Activated naive CD4-positive, alpha-beta T cell treated with anti-CD3 and anti-CD28 coated beads for 36 hours (primary cell): ENCODE data around the gene PMAIP1. TPM values are rescaled to one million over a fixed set of nuclear protein-coding genes. Genes with fewer than 3 reads are reported as not detected.
"Not testable (repeated sequence)": the region's sequence is repeated elsewhere in the genome, so short reads cannot be mapped to it uniquely, and the experiment has no call there.

Source experiments
- CTCF ChIA-PET: fragments of 350-600 bp; sonication (Branson Sonifier 250); formaldehyde crosslinking; loops from one replicate; lab custom pipeline; 2021; ENCODE audit warnings: antibody characterized with exemption; lab: Charles Lee
- DNase-seq: peaks from one replicate; pipeline ENCODE4 v3.0.0-alpha.2; 2020
- H3K27ac Mint-ChIP-seq: one replicate; pipeline ENCODE4 v1.8.0; 2021; ENCODE audit warnings: mild to moderate bottlenecking, mixed read lengths
- H3K27me3 Mint-ChIP-seq: one replicate; pipeline ENCODE4 v1.8.0; 2021; ENCODE audit warnings: low read depth, mixed read lengths
- H3K36me3 Mint-ChIP-seq: one replicate; pipeline ENCODE4 v1.8.0; 2021; ENCODE audit warnings: low read depth, mixed read lengths
- H3K4me1 Mint-ChIP-seq: one replicate; pipeline ENCODE4 v1.8.0; 2021; ENCODE audit warnings: low read depth, mixed read lengths
- H3K4me3 Mint-ChIP-seq: one replicate; pipeline ENCODE4 v1.8.0; 2021; ENCODE audit warnings: mild to moderate bottlenecking, moderate library complexity, mixed read lengths
- H3K9me3 Mint-ChIP-seq: one replicate; pipeline ENCODE4 v1.8.0; 2021; ENCODE audit warnings: mixed read lengths
- intact Hi-C: fragments of 100-400 bp; cut with micrococcal nuclease; formaldehyde crosslinking; loops from one replicate; pipeline ENCODE4 v1.15.1; 2023
- total RNA-seq, 2 experiments: library from RNA; stranded (reverse); gene quantifications; one replicate each; pipeline ENCODE4 v1.2.3, GENCODE V29; 2021

PMAIP1 gene
- 100 to 1,000 TPM; 132 to 141 TPM for total RNA-seq

DNA sequence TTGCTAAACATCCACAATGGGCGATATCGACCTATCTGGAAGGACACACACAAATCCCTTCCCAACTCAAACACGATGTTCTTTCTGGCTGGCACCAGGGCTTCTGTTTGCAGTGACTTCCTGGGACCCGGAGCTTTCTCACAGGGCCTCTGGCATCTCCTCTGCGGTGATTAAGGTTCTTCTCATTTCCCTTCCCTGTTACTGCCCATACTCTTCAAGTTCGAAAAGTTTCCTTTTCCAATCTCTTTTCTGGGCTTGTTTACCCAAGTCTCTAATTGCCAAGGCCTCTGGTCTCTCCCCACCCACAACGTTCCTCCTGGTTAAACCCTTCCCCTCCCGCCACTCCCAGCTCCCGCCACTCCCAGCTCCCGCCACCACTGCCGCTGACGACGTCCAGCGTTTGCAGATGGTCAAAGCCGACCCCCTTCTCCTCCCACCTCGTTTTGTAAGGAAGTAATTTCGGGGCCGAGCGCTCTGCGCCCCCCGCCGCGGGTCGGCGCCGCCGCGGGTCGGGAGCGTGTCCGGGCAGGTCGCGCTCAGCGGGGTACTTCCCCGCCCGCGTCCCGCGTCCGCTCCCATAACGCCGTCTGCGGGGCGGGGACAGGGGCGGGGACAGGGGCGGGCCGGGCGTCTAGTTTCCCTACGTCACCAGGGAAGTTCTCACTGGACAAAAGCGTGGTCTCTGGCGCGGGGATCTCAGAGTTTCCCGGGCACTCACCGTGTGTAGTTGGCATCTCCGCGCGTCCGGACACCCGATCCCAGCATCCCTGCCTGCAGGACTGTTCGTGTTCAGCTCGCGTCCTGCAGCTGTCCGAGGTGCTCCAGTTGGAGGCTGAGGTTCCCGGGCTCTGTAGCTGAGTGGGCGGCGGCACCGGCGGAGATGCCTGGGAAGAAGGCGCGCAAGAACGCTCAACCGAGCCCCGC, at the start of gene PMAIP1:
Gene PMAIP1 (plus strand): TSS at position 699 of the 924 bp plus-strand sequence. CDS start 182 bp downstream, at position 881.
- Mint-ChIP-seq H3K27ac (peak within 1 kb of the TSS; percentile 99), H3K9me3 (no peaks in the 10 kb centered on the region), H3K4me1 (peaks cover 29% of the 10 kb centered on the region), H3K4me3 (peak within 1 kb of the TSS; percentile 94), H3K36me3 (peaks cover 41% of the 10 kb centered on the region), H3K27me3 (no peaks in the 10 kb centered on the region)
- CTCF ChIA-PET: interaction anchor here (0.8 to 3.0 kb wide), 8 partner anchors 17 to 91 kb away, joined by 3 to 9 read pairs (median 4); no protein-coding TSS in a partner anchor
- DNase-seq: peak; percentile 90
- intact Hi-C loops: loop anchor here (1.0 to 5.0 kb wide), 7 partner anchors 14 to 1352 kb away; partner anchors contain the start of genes LMAN1, MALT1 and SEC11C

DNA sequence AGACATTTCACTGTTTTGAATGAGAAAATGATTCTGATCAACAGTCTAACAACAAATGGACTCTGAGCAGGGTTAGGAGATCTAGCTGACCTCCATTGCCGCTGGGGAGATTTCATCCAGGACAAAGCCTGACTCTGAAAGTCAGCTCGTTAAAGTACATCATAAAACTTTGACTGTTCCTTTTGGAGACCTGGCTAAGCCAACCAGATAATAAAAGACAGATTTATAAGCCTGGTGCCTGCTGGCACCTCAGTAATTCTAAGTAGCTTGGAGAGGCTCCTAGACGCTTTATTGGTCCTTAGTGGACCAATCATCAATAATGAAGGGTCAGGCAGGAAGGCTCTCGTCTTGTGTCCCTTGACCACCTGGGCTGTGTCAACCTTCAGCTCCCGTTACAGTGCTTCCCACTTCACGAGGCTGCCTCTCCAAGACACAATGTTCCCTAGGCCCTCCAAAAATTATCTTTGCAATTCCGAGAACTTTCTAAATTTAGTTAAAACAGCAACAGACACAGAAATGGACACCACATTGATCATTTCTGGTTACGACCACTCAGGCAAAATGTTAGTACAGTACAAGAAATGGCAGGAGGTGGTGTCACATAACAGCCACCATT, 47.9 kb upstream of the PMAIP1 start:
- H3K9me3 Mint-ChIP-seq: no peaks in the 10 kb centered on the region
- CTCF ChIA-PET: interaction anchor here (0.8 to 1.1 kb wide), 2 partner anchors 12 to 40 kb away, joined by 3 read pairs; no protein-coding TSS in a partner anchor
- H3K4me3 Mint-ChIP-seq: no peak overlapping the region
- no peaks in the 10 kb centered on the region for H3K36me3 Mint-ChIP-seq
- H3K27ac Mint-ChIP-seq: no peak overlapping the region
- H3K4me1 Mint-ChIP-seq: peaks cover 17% of the 10 kb centered on the region
- no peaks in the 10 kb centered on the region for H3K27me3 Mint-ChIP-seq
- intact Hi-C loops: no loop called here
- DNase-seq: no peak

DNA sequence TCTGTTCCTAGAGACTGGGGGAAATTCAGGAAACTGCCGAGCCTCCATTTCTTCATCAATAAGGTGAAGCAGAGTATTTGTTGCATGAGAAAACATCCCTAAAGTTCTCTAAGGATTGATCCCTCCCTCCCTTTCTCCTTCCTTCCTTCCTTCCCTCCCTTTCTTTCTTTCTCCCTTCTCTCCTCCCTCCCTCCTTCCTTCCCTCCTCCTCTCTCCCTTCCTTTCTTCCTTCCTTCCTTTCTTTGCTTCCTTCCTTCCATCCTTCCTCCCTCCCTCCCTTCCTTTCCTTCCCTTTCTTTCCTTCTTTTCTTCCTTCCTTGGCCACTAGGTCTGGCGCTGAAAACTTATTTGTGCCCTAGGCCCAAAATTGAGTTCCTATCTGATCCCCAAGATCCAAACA, 47.2 kb upstream of the PMAIP1 start:
- CTCF ChIA-PET: interaction anchor here (1.1 kb wide), 1 partner anchor 13 kb away, joined by 3 read pairs; no protein-coding TSS in a partner anchor
- H3K4me1 Mint-ChIP-seq: peaks cover 10% of the 10 kb centered on the region
- no peak overlapping the region for H3K4me3 Mint-ChIP-seq
- intact Hi-C loops: no loop called here
- no peaks in the 10 kb centered on the region for H3K27me3 Mint-ChIP-seq
- H3K36me3 Mint-ChIP-seq: no peaks in the 10 kb centered on the region
- DNase-seq: no peak
- no peaks in the 10 kb centered on the region for H3K9me3 Mint-ChIP-seq
- no peak overlapping the region for H3K27ac Mint-ChIP-seq

- DNase-seq: no peak
- CTCF ChIA-PET: no interaction called here
- intact Hi-C loops: no loop called here
- no peak overlapping the region for H3K4me3 Mint-ChIP-seq
- peaks cover 4% of the 10 kb centered on the region for H3K4me1 Mint-ChIP-seq
- H3K9me3 Mint-ChIP-seq: no peaks in the 10 kb centered on the region
- no peaks in the 10 kb centered on the region for H3K27me3 Mint-ChIP-seq
- no peak overlapping the region for H3K27ac Mint-ChIP-seq
- no peaks in the 10 kb centered on the region for H3K36me3 Mint-ChIP-seq
Observed at GRCh38 chr18:59853380-59853779, 46.4 kb upstream of the PMAIP1 start.

DNA sequence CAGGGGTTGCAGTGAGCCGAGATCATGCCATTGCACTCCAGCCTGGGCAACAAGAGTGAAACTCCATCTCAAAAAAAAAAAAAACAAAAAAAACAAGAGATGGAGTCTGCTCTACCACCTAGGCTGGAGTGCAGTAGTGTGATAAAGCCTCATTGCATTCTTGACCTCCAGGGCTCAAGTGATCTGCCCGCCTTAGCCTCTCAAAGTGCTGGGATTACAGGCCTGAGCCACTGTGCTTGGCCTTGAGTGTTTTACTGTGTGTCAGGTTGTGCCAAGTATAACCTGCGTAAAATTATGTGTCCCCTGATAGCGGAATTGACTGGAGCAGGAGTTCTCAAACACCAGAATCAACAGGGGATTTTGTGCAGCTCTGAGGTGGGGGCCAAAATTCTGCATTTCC, 45.8 kb upstream of the PMAIP1 start:
- H3K27me3 Mint-ChIP-seq, H3K36me3 Mint-ChIP-seq, H3K4me1 Mint-ChIP-seq, H3K27ac Mint-ChIP-seq, intact Hi-C loops, CTCF ChIA-PET, DNase-seq, H3K9me3 Mint-ChIP-seq, H3K4me3 Mint-ChIP-seq: not testable (repeated sequence)

- intact Hi-C loops: no loop called here
- Mint-ChIP-seq H3K9me3 (no peaks in the 10 kb centered on the region), H3K4me3 (no peak overlapping the region), H3K27ac (no peak overlapping the region), H3K36me3 (no peaks in the 10 kb centered on the region), H3K27me3 (no peaks in the 10 kb centered on the region), H3K4me1 (no peaks in the 10 kb centered on the region)
- CTCF ChIA-PET: interaction anchor here (0.6 to 1.0 kb wide), 2 partner anchors 37 to 291 kb away, joined by 3 read pairs; no protein-coding TSS in a partner anchor
- DNase-seq: no peak
Observed at GRCh38 chr18:59861009-59861408, 38.8 kb upstream of the PMAIP1 start.

DNA sequence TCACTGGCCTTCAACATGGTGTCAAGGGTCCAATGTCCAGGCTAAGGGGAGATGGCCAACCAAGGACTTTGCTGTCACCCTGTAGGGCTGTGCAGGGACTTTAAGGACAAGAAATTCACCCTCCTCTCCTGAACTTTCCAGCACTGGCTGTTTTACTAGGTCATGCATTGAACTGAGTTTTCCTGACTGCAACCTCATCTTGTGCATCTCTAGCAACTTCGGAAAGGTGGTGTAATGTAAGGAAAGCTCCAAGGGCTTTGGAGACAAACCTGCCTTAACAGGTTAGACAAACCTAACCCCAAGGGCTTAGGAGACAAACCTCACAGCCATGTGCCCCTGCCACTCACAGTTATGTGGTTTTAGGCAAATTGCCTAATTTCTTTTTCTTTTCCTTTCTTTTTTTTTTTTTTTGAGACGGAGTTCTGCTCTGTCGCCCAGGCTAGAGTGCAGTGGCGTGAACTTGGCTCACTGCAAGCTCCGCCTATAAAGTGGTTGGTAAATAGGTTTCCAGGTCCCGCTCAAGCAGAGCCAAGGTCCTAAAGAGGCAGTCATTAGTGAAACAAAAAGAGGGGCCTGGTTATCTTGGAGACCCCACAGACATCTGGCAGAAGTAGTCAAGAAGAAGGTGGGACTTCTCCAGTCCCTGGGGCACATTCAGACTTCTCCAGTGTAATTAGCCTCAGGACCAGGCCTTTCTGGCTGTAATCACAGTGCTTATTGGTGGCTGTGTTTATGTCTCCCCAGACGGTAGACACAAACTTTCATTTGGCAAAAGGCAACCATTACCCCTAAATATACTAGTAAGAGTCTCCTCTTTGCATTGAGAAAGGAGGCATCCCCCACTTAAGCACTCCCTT, 37.6 kb upstream of the PMAIP1 start:
- CTCF ChIA-PET: interaction anchor here (0.6 to 1.0 kb wide), 2 partner anchors 38 to 231 kb away, joined by 3 read pairs; no protein-coding TSS in a partner anchor
- Mint-ChIP-seq H3K36me3 (no peaks in the 10 kb centered on the region), H3K27me3 (no peaks in the 10 kb centered on the region), H3K9me3 (no peaks in the 10 kb centered on the region), H3K4me3 (no peak overlapping the region), H3K27ac (no peak overlapping the region), H3K4me1 (no peaks in the 10 kb centered on the region)
- intact Hi-C loops: no loop called here
- DNase-seq: no peak

GRCh38 chr18:59865241-59865986, 34.4 kb upstream of the PMAIP1 start:
- CTCF ChIA-PET: no interaction called here
- intact Hi-C loops: no loop called here
- Mint-ChIP-seq H3K27ac (no peak overlapping the region), H3K9me3 (no peaks in the 10 kb centered on the region), H3K4me3 (no peak overlapping the region), H3K36me3 (no peaks in the 10 kb centered on the region), H3K27me3 (no peaks in the 10 kb centered on the region), H3K4me1 (no peaks in the 10 kb centered on the region)
- DNase-seq: no peak

DNA sequence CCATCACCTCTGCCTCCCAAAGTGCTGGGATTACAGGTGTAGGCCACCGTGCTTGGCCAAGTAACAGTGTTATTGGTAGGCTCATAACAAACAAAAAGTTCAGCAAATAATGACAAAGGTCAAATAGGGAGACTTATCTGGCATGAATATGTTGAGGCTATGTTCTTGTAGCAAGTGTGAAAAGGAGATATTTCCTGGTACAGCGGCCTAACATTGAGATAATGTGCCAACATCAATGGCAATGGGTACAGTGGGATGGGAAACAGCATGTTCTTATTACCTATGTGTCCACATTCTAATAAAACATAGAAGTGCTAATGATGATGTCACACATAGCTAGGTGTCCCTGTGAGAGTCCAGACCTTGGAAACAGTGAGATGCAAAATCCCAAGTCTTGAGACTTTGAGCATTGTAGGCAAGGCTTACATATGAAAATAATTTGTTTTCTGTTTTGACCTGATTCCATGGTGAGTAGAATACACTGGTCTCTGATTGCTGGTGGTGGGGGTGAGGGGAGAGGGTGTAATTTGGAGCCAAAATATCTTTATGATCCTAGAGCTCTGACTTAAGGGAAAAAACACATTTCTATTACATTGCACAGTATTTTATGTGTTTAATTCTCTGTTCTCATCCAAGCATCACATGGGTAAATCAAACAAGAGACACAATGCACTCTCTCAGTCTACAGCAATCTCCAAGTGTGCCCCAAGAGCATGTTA, 33.1 kb upstream of the PMAIP1 start:
- no peak overlapping the region for H3K27ac Mint-ChIP-seq
- no peaks in the 10 kb centered on the region for H3K36me3 Mint-ChIP-seq
- no peaks in the 10 kb centered on the region for H3K27me3 Mint-ChIP-seq
- CTCF ChIA-PET: no interaction called here
- no peak overlapping the region for H3K4me3 Mint-ChIP-seq
- no peaks in the 10 kb centered on the region for H3K9me3 Mint-ChIP-seq
- DNase-seq: no peak
- H3K4me1 Mint-ChIP-seq: no peaks in the 10 kb centered on the region
- intact Hi-C loops: no loop called here

GRCh38 chr18:59867337-59868104, 32.3 kb upstream of the PMAIP1 start:
- intact Hi-C loops: no loop called here
- Mint-ChIP-seq H3K4me3 (no peak overlapping the region), H3K36me3 (no peaks in the 10 kb centered on the region), H3K27ac (no peak overlapping the region), H3K4me1 (no peaks in the 10 kb centered on the region), H3K9me3 (no peaks in the 10 kb centered on the region), H3K27me3 (no peaks in the 10 kb centered on the region)
- CTCF ChIA-PET: no interaction called here
- DNase-seq: no peak
